Fibroblast of pulmonary artery (primary cell): ENCODE results near the gene GAMT.
"Not testable (repeated sequence)": the region's sequence is repeated elsewhere in the genome, so short reads cannot be mapped to it uniquely, and the experiment has no call there.

ENCODE experiments used
- DNase-seq: peaks from one replicate; pipeline ENCODE4 v3.0.0-alpha.2; 2010; ENCODE audit warnings: low read depth
- H3K4me3 ChIP-seq: replicated peaks from 2 replicates; pipeline ENCODE4 v1.5.1; 2011; ENCODE audit warnings: low read depth, mild to moderate bottlenecking, control low read depth, low read length, moderate library complexity
- TF ChIP-seq, protein P1 (sequence below): IDR thresholded peaks from 2 replicates; pipeline ENCODE4 v1.5.1; 2011; ENCODE audit warnings: mild to moderate bottlenecking, control low read depth, low read length, inconsistent platforms; ENCODE audit errors: missing control alignments

GAMT gene

GRCh38 chr19:1422360-1422759, 21.0 kb upstream of the GAMT start:
- TF ChIP-seq, protein P1, sequence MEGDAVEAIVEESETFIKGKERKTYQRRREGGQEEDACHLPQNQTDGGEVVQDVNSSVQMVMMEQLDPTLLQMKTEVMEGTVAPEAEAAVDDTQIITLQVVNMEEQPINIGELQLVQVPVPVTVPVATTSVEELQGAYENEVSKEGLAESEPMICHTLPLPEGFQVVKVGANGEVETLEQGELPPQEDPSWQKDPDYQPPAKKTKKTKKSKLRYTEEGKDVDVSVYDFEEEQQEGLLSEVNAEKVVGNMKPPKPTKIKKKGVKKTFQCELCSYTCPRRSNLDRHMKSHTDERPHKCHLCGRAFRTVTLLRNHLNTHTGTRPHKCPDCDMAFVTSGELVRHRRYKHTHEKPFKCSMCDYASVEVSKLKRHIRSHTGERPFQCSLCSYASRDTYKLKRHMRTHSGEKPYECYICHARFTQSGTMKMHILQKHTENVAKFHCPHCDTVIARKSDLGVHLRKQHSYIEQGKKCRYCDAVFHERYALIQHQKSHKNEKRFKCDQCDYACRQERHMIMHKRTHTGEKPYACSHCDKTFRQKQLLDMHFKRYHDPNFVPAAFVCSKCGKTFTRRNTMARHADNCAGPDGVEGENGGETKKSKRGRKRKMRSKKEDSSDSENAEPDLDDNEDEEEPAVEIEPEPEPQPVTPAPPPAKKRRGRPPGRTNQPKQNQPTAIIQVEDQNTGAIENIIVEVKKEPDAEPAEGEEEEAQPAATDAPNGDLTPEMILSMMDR: no peak
- no peak overlapping the region for H3K4me3 ChIP-seq
- no peak for DNase-seq

DNA sequence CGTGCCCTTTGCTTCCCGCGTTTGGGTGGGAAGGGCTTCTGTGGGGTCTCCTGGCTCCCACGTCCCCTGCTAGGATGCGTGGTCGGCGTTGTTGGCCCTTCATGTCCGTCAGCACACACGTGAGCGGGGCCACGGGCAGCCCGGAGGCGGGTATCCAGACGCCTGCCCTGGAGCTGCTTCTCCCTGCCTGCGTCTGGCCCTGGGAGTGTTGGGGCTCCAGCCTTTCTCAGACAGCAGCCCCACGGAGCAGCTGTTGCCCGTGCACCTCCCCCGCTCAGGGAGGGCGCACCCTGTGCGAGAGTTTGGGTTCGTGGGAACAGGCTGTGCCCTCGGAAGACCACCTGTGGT, 20.6 kb upstream of the GAMT start:
- TF ChIP-seq, protein P1: no peak
- DNase-seq: no peak
- H3K4me3 ChIP-seq: no peak overlapping the region

GRCh38 chr19:1421218-1421957, 20.0 kb upstream of the GAMT start:
- DNase-seq: no peak
- no peak overlapping the region for H3K4me3 ChIP-seq
- TF ChIP-seq, protein P1: no peak

DNA sequence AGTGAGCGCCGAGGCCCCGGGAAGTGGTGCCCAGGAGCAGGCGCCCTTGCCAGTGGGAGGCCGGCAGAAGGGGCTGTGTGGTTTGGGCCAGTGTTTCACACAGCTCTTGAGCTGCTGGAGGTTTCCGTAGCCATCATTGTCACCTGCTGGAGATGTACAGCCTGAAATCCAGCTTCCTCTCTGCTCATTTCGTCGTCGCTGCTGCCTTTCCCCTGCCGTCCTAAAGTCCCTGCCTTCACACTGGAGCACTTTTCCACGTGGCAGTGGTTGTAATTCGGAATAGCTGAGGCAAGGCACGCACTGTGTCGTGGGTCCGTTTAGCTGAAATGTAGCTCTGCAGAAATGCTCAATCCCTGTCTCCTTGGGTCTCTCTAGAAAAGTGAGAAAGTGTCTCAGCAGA, 19.2 kb upstream of the GAMT start:
- no peak overlapping the region for H3K4me3 ChIP-seq
- TF ChIP-seq, protein P1: no peak
- no peak for DNase-seq

DNA sequence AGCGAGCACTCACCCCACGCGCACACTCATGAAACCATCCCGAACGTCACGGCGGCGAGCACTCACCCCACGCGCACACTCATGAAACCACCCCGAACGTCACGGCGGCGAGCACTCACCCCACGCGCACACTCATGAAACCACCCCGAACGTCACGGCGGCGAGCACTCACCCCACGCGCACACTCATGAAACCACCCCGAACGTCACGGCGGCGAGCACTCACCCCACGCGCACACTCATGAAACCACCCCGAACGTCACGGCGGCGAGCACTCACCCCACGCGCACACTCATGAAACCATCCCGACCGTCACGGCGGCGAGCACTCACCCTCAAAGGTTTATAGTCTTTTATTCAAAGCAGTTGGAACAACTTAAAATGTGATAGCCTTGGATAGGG, 18.7 kb upstream of the GAMT start:
- not testable (repeated sequence) for H3K4me3 ChIP-seq, DNase-seq

DNA sequence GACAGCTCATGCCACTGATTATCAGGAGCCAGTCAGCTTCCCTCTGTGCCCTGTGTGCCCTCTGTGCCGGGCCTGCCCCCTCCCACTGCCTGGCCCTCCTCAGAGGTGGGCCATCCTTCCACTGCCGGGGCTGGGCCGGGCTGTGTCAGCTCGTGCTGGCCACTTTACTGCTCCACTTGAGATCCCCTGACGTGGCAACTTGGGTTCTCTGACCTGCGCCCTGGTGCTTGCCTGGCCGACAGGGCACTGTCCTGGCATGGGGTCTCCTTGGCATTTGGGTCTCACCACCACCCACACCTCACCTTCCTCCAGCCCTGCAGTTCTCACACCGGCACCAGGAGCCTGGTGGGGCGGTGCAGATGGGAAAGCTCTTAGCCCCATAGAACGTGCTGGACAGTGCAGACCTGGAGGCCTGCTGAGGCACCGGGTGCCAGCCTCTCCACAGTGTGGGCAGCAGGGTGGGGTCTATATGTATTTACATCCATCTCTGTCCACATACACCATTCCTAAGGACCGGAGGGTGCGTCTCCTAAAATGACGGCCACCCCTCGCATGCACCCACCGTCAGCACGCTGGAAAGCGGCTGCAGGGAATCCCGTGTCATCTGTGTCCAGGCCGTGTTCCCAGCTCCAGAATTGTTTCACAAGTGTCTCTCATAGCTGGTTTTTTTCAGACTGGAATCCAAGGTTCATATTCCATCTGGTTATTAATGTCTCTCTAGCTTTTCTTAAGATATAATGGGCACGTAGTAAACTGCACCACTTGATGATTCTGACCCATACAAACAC, 17.8 kb upstream of the GAMT start:
- DNase-seq: no peak
- no peak overlapping the region for H3K4me3 ChIP-seq

DNA sequence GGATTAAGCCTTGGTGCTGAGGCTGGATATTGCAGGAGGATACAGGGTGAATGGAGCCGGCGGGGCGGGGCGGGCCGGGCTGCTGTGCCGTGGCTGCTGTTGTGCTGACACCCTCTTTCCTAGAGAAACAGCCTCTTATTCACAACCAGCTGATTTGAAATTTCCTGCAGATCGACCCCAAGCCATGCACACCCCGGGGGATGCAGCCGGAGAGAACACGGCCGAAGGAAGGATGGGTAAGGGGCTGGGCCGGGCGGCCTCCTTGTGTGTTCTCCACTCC, 17.1 kb upstream of the GAMT start:
- DNase-seq: no peak
- H3K4me3 ChIP-seq: no peak overlapping the region
- TF ChIP-seq, protein P1: no peak

More for the DNA sequence above, 17.8 kb upstream of the GAMT start:
- TF ChIP-seq, protein P1: no peak
